ENCODE measurements around the gene SSR1.

- TF ChIP-seq NR3C1 (CRISPR knock-in tag; IDR thresholded peaks at IDR 0.05) (no peak), MXI1 (IDR thresholded peaks at IDR 0.05; ENCODE audit: borderline replicate concordance, low read depth, low read length) (no peak), BATF2 (CRISPR knock-in tag; IDR thresholded peaks at IDR 0.05) (no peak), E2F1 (CRISPR knock-in tag; IDR thresholded peaks at IDR 0.05) (no peak), KDM5A (IDR thresholded peaks at IDR 0.05; ENCODE audit: borderline replicate concordance, low read length) (no peak)
- TF ChIP-seq, protein P1, sequence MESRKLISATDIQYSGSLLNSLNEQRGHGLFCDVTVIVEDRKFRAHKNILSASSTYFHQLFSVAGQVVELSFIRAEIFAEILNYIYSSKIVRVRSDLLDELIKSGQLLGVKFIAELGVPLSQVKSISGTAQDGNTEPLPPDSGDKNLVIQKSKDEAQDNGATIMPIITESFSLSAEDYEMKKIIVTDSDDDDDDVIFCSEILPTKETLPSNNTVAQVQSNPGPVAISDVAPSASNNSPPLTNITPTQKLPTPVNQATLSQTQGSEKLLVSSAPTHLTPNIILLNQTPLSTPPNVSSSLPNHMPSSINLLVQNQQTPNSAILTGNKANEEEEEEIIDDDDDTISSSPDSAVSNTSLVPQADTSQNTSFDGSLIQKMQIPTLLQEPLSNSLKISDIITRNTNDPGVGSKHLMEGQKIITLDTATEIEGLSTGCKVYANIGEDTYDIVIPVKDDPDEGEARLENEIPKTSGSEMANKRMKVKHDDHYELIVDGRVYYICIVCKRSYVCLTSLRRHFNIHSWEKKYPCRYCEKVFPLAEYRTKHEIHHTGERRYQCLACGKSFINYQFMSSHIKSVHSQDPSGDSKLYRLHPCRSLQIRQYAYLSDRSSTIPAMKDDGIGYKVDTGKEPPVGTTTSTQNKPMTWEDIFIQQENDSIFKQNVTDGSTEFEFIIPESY (CRISPR knock-in tag; IDR thresholded peaks at IDR 0.05) = no peak
Measured at GRCh38 chr6:7245668-7246393, 67.2 kb downstream of the SSR1 start.
